PFSK-1 (cell line): ENCODE measurements around the gene CNGB1.

Source experiments
- FOXP2 ChIP-seq: optimal IDR thresholded peaks from 2 replicates; pipeline ENCODE3; 2011; ENCODE audit warnings: borderline replicate concordance, control low read depth, inconsistent platforms; ENCODE audit not compliant: insufficient read depth; ENCODE audit errors: extremely low read length, extremely low read depth
- POLR2AphosphoS5 ChIP-seq: IDR thresholded peaks from 2 replicates; pipeline ENCODE4 v1.6.1; 2012; ENCODE audit warnings: low read depth, mild to moderate bottlenecking, control low read depth, low read length, moderate library complexity
- REST ChIP-seq, 2 experiments: IDR thresholded peaks; 2 replicates each; pipeline versions ENCODE4 v1.6.1 to v1.8.0; 2011 to 2012; ENCODE audit warnings: low read depth in 2 of 2, low read length in 2 of 2, control low read depth in 1 of 2, inconsistent platforms in 1 of 2, mild to moderate bottlenecking in 1 of 2, moderate library complexity in 1 of 2; ENCODE audit not compliant: insufficient read depth in 1 of 2
- SIN3A ChIP-seq: IDR thresholded peaks from 2 replicates; pipeline ENCODE4 v1.6.1; 2012; ENCODE audit warnings: mild to moderate bottlenecking, low read length, moderate library complexity, borderline replicate concordance; ENCODE audit not compliant: insufficient read depth
- TAF1 ChIP-seq: IDR thresholded peaks from 2 replicates; pipeline ENCODE4 v1.6.1; 2012; ENCODE audit warnings: low read length, control low read depth, borderline replicate concordance; ENCODE audit not compliant: insufficient read depth

The CNGB1 gene

GRCh38 chr16:57938936-57939871, 31.7 kb downstream of the CNGB1 start:
- no peak for TF ChIP-seq POLR2AphosphoS5
- no peak for TF ChIP-seq REST (IDR thresholded peaks at IDR 0.05; ENCODE audit: insufficient read depth in 1 of 2, low read depth in 2 of 2, low read length in 2 of 2)
- no peak for TF ChIP-seq FOXP2
- TF ChIP-seq TAF1: no peak
- no peak for TF ChIP-seq SIN3A

- TF ChIP-seq SIN3A (no peak), POLR2AphosphoS5 (no peak), TAF1 (no peak)
Observed at GRCh38 chr16:57938484-57938883, 32.4 kb downstream of the CNGB1 start.

GRCh38 chr16:57937861-57938260, 33.1 kb downstream of the CNGB1 start:
- TF ChIP-seq FOXP2: no peak
- no peak for TF ChIP-seq POLR2AphosphoS5
- no peak for TF ChIP-seq REST (IDR thresholded peaks at IDR 0.05; ENCODE audit: insufficient read depth in 1 of 2, low read depth in 2 of 2, low read length in 2 of 2)
- TF ChIP-seq SIN3A: no peak
- no peak for TF ChIP-seq TAF1

GRCh38 chr16:57935904-57936303, 35.0 kb downstream of the CNGB1 start:
- TF ChIP-seq FOXP2 (no peak), POLR2AphosphoS5 (no peak), SIN3A (no peak), TAF1 (no peak), REST (IDR thresholded peaks at IDR 0.05; ENCODE audit: insufficient read depth in 1 of 2, low read depth in 2 of 2, low read length in 2 of 2) (no peak)

- TF ChIP-seq SIN3A (no peak), FOXP2 (no peak), POLR2AphosphoS5 (no peak), TAF1 (no peak), REST (IDR thresholded peaks at IDR 0.05; ENCODE audit: insufficient read depth in 1 of 2, low read depth in 2 of 2, low read length in 2 of 2) (no peak)
Observed at GRCh38 chr16:57930533-57930932, 40.4 kb downstream of the CNGB1 start.
